Hepatocyte (in vitro differentiated cells): ENCODE results near the gene CDH22.

ENCODE experiments used
- CTCF ChIP-seq: fragments of 200-600 bp; sonication (generic); IDR thresholded peaks from 2 replicates; pipeline ENCODE4 v1.5.1; 2016; ENCODE audit warnings: antibody characterized with exemption, mild to moderate bottlenecking; ENCODE audit not compliant: poor library complexity
- EZH2 ChIP-seq: fragments of 200-600 bp; sonication (generic); IDR thresholded peaks from 2 replicates; pipeline ENCODE4 v1.6.1; 2016; ENCODE audit warnings: antibody characterized with exemption, mild to moderate bottlenecking, borderline replicate concordance
- EZH2phosphoT487 ChIP-seq: fragments of 200-600 bp; sonication (generic); IDR thresholded peaks from one replicate; pipeline ENCODE4 v1.6.1; 2018; ENCODE audit warnings: antibody characterized with exemption, mild to moderate bottlenecking, low read depth, moderate library complexity; ENCODE audit not compliant: unreplicated experiment, severe bottlenecking

GRCh38 chr20:46259260-46259859 is 48.9 kb downstream of the CDH22 start:
- TF ChIP-seq CTCF (no peak), EZH2 (no peak), EZH2phosphoT487 (no peak)
